ENCODE data around the gene SELENON. TPM values are rescaled to one million over a fixed set of nuclear protein-coding genes. Genes with fewer than 3 reads are reported as not detected.
"Not testable (repeated sequence)": the region's sequence is repeated elsewhere in the genome, so short reads cannot be mapped to it uniquely, and the experiment has no call there.

The SELENON gene
- total RNA-seq, 1 experiment from 2014 or later, result 21.8 TPM

DNA sequence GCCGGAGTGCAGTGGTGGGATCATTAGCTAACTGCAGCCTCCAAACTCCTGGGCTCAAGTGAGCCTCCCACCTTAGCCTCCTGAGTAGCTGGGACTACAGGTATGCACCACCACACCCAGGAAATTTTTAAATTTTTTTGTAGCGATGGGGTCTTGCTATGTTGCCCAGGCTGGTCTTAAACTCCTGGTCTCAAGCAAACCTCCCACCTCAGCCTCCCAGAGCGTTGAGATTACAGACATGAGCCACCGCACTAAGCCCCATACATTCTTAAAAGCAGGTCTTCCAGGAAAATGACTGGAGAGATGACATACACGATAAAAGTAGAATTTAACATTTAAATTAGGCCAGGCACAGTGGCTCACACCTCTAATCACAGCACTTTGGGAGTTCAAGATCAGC, 33.2 kb downstream of the SELENON start:
- intact Hi-C loops (cut with micrococcal nuclease), result no loop called here
- H3K36me3 Mint-ChIP-seq (ENCODE audit: insufficient read depth, unreplicated experiment), result peaks cover 61% of the 10 kb centered on the region

DNA sequence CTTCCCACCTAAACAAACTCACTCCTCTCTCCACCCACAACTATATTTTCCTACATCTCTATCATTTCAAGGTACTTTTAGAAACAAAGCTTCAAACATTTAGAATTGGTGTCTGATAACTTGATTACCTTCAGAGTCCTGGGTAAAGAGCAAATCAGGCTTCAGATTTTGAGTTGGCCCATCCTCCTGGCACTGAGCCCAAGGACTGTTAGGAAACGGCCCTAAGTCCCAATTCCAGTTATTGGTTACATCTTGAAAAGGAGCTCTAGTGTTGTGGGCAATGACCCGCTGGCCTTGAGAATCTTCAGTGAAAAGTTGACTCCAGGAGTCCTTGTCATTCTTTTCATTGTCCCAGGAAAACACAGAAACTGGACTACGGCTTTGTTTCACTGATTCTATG, 34.9 kb downstream of the SELENON start:
- H3K9me3 Mint-ChIP-seq (ENCODE audit: unreplicated experiment), result no peaks in the 10 kb centered on the region
- ChIA-PET CTCF (interaction anchor here (0.5 to 1.6 kb wide), 7 partner anchors 10 to 886 kb away, joined by 3 to 9 read pairs (median 3); partner anchors contain the start of gene PAFAH2), POLR2A (interaction anchor here (0.6 to 2.9 kb wide), 8 partner anchors 10 to 163 kb away, joined by 3 to 14 read pairs (median 6); partner anchors contain the start of genes MTFR1L and PAFAH2)
- no peak overlapping the region for H3K4me3 Mint-ChIP-seq (ENCODE audit: unreplicated experiment)
- peaks cover 12% of the 10 kb centered on the region for H3K4me1 Mint-ChIP-seq (ENCODE audit: insufficient read depth, unreplicated experiment)
- BruUV-seq (replicated peaks), result TSS peak; percentile 40
- peak overlapping the region; percentile 36 for H3K27ac Mint-ChIP-seq (ENCODE audit: low read depth, unreplicated experiment)
- DNase-seq (ENCODE audit: unreplicated experiment), result no peak
- peaks cover 44% of the 10 kb centered on the region for H3K36me3 Mint-ChIP-seq (ENCODE audit: insufficient read depth, unreplicated experiment)
- H3K27me3 Mint-ChIP-seq (ENCODE audit: insufficient read depth, unreplicated experiment), result no peaks in the 10 kb centered on the region
- intact Hi-C loops (cut with micrococcal nuclease), result no loop called here
- TF ChIP-seq, protein P1, sequence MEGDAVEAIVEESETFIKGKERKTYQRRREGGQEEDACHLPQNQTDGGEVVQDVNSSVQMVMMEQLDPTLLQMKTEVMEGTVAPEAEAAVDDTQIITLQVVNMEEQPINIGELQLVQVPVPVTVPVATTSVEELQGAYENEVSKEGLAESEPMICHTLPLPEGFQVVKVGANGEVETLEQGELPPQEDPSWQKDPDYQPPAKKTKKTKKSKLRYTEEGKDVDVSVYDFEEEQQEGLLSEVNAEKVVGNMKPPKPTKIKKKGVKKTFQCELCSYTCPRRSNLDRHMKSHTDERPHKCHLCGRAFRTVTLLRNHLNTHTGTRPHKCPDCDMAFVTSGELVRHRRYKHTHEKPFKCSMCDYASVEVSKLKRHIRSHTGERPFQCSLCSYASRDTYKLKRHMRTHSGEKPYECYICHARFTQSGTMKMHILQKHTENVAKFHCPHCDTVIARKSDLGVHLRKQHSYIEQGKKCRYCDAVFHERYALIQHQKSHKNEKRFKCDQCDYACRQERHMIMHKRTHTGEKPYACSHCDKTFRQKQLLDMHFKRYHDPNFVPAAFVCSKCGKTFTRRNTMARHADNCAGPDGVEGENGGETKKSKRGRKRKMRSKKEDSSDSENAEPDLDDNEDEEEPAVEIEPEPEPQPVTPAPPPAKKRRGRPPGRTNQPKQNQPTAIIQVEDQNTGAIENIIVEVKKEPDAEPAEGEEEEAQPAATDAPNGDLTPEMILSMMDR (IDR thresholded peaks at IDR 0.05; ENCODE audit: unreplicated experiment), result no peak

More for the DNA sequence above, 33.2 kb downstream of the SELENON start:
- BruUV-seq (replicated peaks), result no TSS peak
- Mint-ChIP-seq H3K27ac (ENCODE audit: low read depth, unreplicated experiment) (no peak overlapping the region), H3K9me3 (ENCODE audit: unreplicated experiment) (no peaks in the 10 kb centered on the region), H3K4me3 (ENCODE audit: unreplicated experiment) (no peak overlapping the region), H3K4me1 (ENCODE audit: insufficient read depth, unreplicated experiment) (peaks cover 12% of the 10 kb centered on the region), H3K27me3 (ENCODE audit: insufficient read depth, unreplicated experiment) (no peaks in the 10 kb centered on the region)
- ChIA-PET CTCF (interaction anchor here (0.6 to 1.8 kb wide), 3 partner anchors 63 to 279 kb away, joined by 3 to 5 read pairs (median 3); partner anchors contain the start of gene PDIK1L), POLR2A (interaction anchor here (0.7 to 5.0 kb wide), 3 partner anchors 12 to 293 kb away, joined by 3 to 46 read pairs (median 11); partner anchors contain the start of genes MTFR1L and PAFAH2)
- DNase-seq (ENCODE audit: unreplicated experiment), result no peak
- TF ChIP-seq, protein P1 (IDR thresholded peaks at IDR 0.05; ENCODE audit: unreplicated experiment), result no peak

- H3K4me1 Mint-ChIP-seq (ENCODE audit: insufficient read depth, unreplicated experiment), result peaks cover 12% of the 10 kb centered on the region
- H3K27me3 Mint-ChIP-seq (ENCODE audit: insufficient read depth, unreplicated experiment), result no peaks in the 10 kb centered on the region
- peaks cover 26% of the 10 kb centered on the region for H3K36me3 Mint-ChIP-seq (ENCODE audit: insufficient read depth, unreplicated experiment)
- H3K27ac Mint-ChIP-seq (ENCODE audit: low read depth, unreplicated experiment), result no peak overlapping the region
- H3K9me3 Mint-ChIP-seq (ENCODE audit: unreplicated experiment), result no peaks in the 10 kb centered on the region
- H3K4me3 Mint-ChIP-seq (ENCODE audit: unreplicated experiment), result no peak overlapping the region
- BruUV-seq (replicated peaks), result no TSS peak
- TF ChIP-seq, protein P1 (IDR thresholded peaks at IDR 0.05; ENCODE audit: unreplicated experiment), result no peak
- CTCF ChIA-PET, result interaction anchor here (0.6 to 1.3 kb wide), 7 partner anchors 15 to 174 kb away, joined by 3 to 5 read pairs (median 3); partner anchors contain the start of genes MTFR1L, PAFAH2 and PAQR7
- POLR2A ChIA-PET, result interaction anchor here (0.7 to 1.6 kb wide), 8 partner anchors 15 to 161 kb away, joined by 3 to 6 read pairs (median 4); partner anchors contain the start of gene PAFAH2
- intact Hi-C loops (cut with micrococcal nuclease), result loop anchor here (1.0 to 2.0 kb wide), 2 partner anchors 58 to 162 kb away; partner anchors contain the start of gene PAFAH2
- DNase-seq (ENCODE audit: unreplicated experiment), result no peak
Measured at GRCh38 chr1:25836695-25837094, 36.7 kb downstream of the SELENON start.

DNA sequence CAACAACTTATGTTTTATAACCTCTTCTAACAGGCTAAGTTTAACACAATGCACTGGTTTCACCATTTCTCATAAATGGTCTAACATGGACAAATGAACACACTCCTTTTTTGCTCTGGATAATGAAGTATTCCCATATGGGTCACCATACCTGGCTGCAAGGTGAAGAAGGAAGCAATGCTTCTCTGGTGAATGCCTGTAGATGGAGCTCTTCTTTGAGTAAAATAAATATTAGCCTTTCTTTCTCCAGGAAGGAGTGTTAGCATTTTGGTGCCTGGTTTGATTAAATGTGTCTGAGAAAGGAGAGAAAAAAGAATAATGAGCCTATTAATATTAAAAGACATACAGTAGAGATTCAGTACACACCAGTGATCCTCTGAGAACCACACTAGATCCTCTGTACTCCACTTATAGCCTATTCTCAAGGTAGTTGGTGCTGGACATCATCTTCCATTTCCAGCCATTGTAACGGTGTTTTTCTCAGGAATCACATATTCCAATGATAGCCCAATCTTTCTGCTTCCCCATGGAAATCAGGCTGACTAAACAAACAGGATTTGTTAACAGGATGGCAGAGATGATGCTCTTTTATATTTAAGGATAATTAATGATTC, 37.4 kb downstream of the SELENON start:
- Mint-ChIP-seq H3K4me3 (ENCODE audit: unreplicated experiment) (no peak overlapping the region), H3K4me1 (ENCODE audit: insufficient read depth, unreplicated experiment) (peaks cover 12% of the 10 kb centered on the region), H3K27ac (ENCODE audit: low read depth, unreplicated experiment) (no peak overlapping the region), H3K9me3 (ENCODE audit: unreplicated experiment) (no peaks in the 10 kb centered on the region), H3K36me3 (ENCODE audit: insufficient read depth, unreplicated experiment) (peaks cover 19% of the 10 kb centered on the region), H3K27me3 (ENCODE audit: insufficient read depth, unreplicated experiment) (no peaks in the 10 kb centered on the region)
- ChIA-PET POLR2A (interaction anchor here (0.6 to 1.6 kb wide), 10 partner anchors 10 to 160 kb away, joined by 3 to 6 read pairs (median 4); partner anchors contain the start of gene PAFAH2), CTCF (interaction anchor here (0.6 to 1.3 kb wide), 9 partner anchors 16 to 638 kb away, joined by 3 to 5 read pairs (median 3); partner anchors contain the start of genes MTFR1L, PAFAH2 and PAQR7)
- BruUV-seq (replicated peaks), result no TSS peak
- TF ChIP-seq, protein P1 (IDR thresholded peaks at IDR 0.05; ENCODE audit: unreplicated experiment), result peak; percentile 45
- intact Hi-C loops (cut with micrococcal nuclease), result loop anchor here (1.0 to 2.0 kb wide), 2 partner anchors 57 to 161 kb away; partner anchors contain the start of gene PAFAH2
- DNase-seq (ENCODE audit: unreplicated experiment), result peak; percentile 44

DNA sequence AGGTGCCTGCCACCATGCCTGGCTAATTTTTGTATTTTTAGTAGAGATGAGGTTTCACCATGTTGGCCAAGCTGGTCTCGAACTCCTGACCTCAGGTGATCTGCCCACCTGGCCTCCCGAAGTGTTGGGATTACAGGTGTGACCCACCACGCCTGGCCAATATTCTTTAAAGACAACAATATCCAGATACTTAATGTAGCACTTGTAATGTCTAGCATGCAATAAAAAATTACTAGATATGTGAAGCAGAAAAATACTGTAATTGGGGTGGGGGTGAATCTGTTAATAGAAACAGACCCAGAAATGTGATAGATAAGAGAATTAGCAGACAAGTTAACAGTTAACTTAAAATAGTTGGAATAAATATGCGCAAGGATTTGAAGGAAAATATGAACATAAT, 39.8 kb downstream of the SELENON start:
- POLR2A ChIA-PET, result interaction anchor here (0.6 to 2.0 kb wide), 7 partner anchors 9 to 484 kb away, joined by 3 to 7 read pairs (median 4); partner anchors contain the start of gene MTFR1L
- H3K27me3 Mint-ChIP-seq (ENCODE audit: insufficient read depth, unreplicated experiment); H3K9me3 Mint-ChIP-seq (ENCODE audit: unreplicated experiment); BruUV-seq (replicated peaks); H3K27ac Mint-ChIP-seq (ENCODE audit: low read depth, unreplicated experiment); intact Hi-C loops (cut with micrococcal nuclease); H3K36me3 Mint-ChIP-seq (ENCODE audit: insufficient read depth, unreplicated experiment); DNase-seq (ENCODE audit: unreplicated experiment); H3K4me3 Mint-ChIP-seq (ENCODE audit: unreplicated experiment): not testable (repeated sequence)
- H3K4me1 Mint-ChIP-seq (ENCODE audit: insufficient read depth, unreplicated experiment), result peaks cover 15% of the 10 kb centered on the region
- CTCF ChIA-PET, result interaction anchor here (0.6 to 1.3 kb wide), 10 partner anchors 8 to 158 kb away, joined by 3 to 5 read pairs (median 3); partner anchors contain the start of genes PAFAH2 and PAQR7
